GM12878 (cell line): ENCODE data around the gene PRRG4. TPM values are rescaled to one million over a fixed set of nuclear protein-coding genes. Genes with fewer than 3 reads are reported as not detected.

Experiments used
- ATAC-seq: fragments of 200-7000 bp; cut with Tn5 transposase; 3 replicates; pipeline ENCODE4 v1.9.1; 2020; ENCODE audit warnings: mild to moderate bottlenecking, moderate library complexity
- BruUV-seq: library from RNA; stranded (reverse); fragments of 400-500 nt; replicated peaks from 2 replicates; lab custom pipeline; 2021; lab: Mats Ljungman, UMichigan
- CTCF ChIA-PET: fragments of 300-600 bp; sonication (Branson Sonifier 250); formaldehyde crosslinking; extraction: SDS; loops from one replicate; lab custom pipeline; 2021; ENCODE audit warnings: inconsistent platforms; lab: Yijun Ruan, JAX
- POLR2A ChIA-PET: fragments of 350-600 bp; formaldehyde crosslinking; extraction: SDS; loops from one replicate; lab custom pipeline; 2021; ENCODE audit warnings: inconsistent platforms; lab: Charles Lee
- RAD21 ChIA-PET: fragments of 300-600 bp; sonication (Branson Sonifier 250); formaldehyde crosslinking; loops from one replicate; lab custom pipeline; 2023; ENCODE audit warnings: antibody characterized with exemption; ENCODE audit not compliant: unreplicated experiment; lab: Charles Lee
- SMC1A ChIA-PET: fragments of 300-600 bp; sonication (Branson Sonifier 250); formaldehyde crosslinking; loops from one replicate; lab custom pipeline; 2023; ENCODE audit not compliant: unreplicated experiment, uncharacterized antibody; lab: Charles Lee
- DNase-seq: peaks from one replicate; pipeline ENCODE4 v3.0.0-alpha.2; 2011; ENCODE audit warnings: low read depth, low spot score
- FAIRE-seq: peaks from 3 replicates; lab custom pipeline; 2011; peaks lifted over from hg19 to GRCh38; lab: Jason Lieb, UNC
- H2AFZ ChIP-seq: 2 replicates; pipeline ENCODE4 v1.6.0; 2011; ENCODE audit warnings: low read depth, low read length, control low read depth; ENCODE audit not compliant: control insufficient read depth
- H3K27ac ChIP-seq: 2 replicates; pipeline ENCODE4 v1.5.1; 2011; ENCODE audit warnings: control low read depth; ENCODE audit not compliant: control insufficient read depth, insufficient read depth
- H3K27me3 ChIP-seq, 2 experiments: replicated peaks in 1 of 2; 2 replicates each; pipeline versions ENCODE4 v1.6.0 to v1.6.1; 2011; ENCODE audit warnings: low read length in 1 of 2; ENCODE audit not compliant: control insufficient read depth in 2 of 2, insufficient read depth in 2 of 2
- H3K36me3 ChIP-seq, 2 experiments: 2 replicates each; pipeline ENCODE4 v1.5.1; 2011; ENCODE audit warnings: low read length in 1 of 2; ENCODE audit not compliant: control insufficient read depth in 2 of 2, insufficient read depth in 2 of 2
- H3K4me1 ChIP-seq: 2 replicates; pipeline ENCODE4 v1.6.1; 2011; ENCODE audit warnings: mild to moderate bottlenecking, low read length, moderate library complexity, mixed read lengths; ENCODE audit not compliant: control insufficient read depth, insufficient read depth
- H3K4me2 ChIP-seq: 2 replicates; pipeline ENCODE4 v1.6.0; 2011; ENCODE audit warnings: control low read depth; ENCODE audit not compliant: control insufficient read depth, insufficient read depth
- H3K4me3 ChIP-seq: fragments of 200-600 bp; sonication (generic); 2 replicates; pipeline ENCODE4 v1.5.1; 2016
- H3K79me2 ChIP-seq: 2 replicates; pipeline ENCODE4 v1.6.0; 2011; ENCODE audit warnings: low read length; ENCODE audit not compliant: control insufficient read depth, insufficient read depth
- H3K9ac ChIP-seq: 2 replicates; pipeline ENCODE4 v1.8.0; 2011; ENCODE audit warnings: low read length, control low read depth, mixed read lengths; ENCODE audit not compliant: control insufficient read depth, insufficient read depth
- H3K9me3 ChIP-seq: replicated peaks from 3 replicates; pipeline ENCODE4 v1.5.1; 2011; ENCODE audit warnings: mild to moderate bottlenecking, low read length; ENCODE audit not compliant: control insufficient read depth, insufficient read depth
- H4K20me1 ChIP-seq: 2 replicates; pipeline ENCODE4 v1.6.0; 2011; ENCODE audit not compliant: control insufficient read depth, insufficient read depth
- NR2F1 ChIP-seq: fragments of 450-650 bp; conservative IDR thresholded peaks from 2 replicates; pipeline ENCODE4 v1.6.1; 2017; ENCODE audit warnings: mild to moderate bottlenecking
- POLR2AphosphoS2 ChIP-seq: IDR thresholded peaks from 2 replicates; pipeline ENCODE4 v1.6.1; 2011; ENCODE audit warnings: low read depth, mild to moderate bottlenecking, low read length, improper control_type of control experiment, moderate library complexity
- SRF ChIP-seq, 2 experiments: IDR thresholded peaks; 2 replicates each; pipeline ENCODE4 v1.6.1; 2011; ENCODE audit warnings: low read depth in 2 of 2, low read length in 2 of 2, mild to moderate bottlenecking in 1 of 2, moderate library complexity in 1 of 2
- WGBS: methylation state at CpG from one replicate; pipeline ENCODE4 v1.1.6; 2016; ENCODE audit warnings: low lambda C conversion rate; ENCODE audit not compliant: insufficient replicate concordance, insufficient coverage; ENCODE audit errors: missing lambda C conversion rate; 5-methylcytosine and 5-hydroxymethylcytosine counted together
- in situ Hi-C: fragments of 300-500 bp; cut with MboI; formaldehyde crosslinking; loops from 9 replicates; pipeline ENCODE4 v1.14.3; 2018; ENCODE audit warnings: mixed read lengths
- intact Hi-C: fragments of 100-400 bp; cut with micrococcal nuclease; formaldehyde crosslinking; loops from one replicate; pipeline ENCODE4 v1.14.2; 2022; ENCODE audit not compliant: unreplicated experiment
- polyA plus RNA-seq, 11 experiments: library from polyadenylated mRNA; depleted of rRNA in 4 of 11; unstranded in 6 of 11; stranded (reverse) in 5 of 11; fragments of >200 nt; fragmentation: Nextera tagmentation in 4 of 11; fragmentation: Illumina TruSeq in 1 of 11; extraction: Ambion mirVana in 4 of 11; extraction: Trizol in 1 of 11; gene quantifications; 1 replicate in 1 of 11; 2 replicates in 10 of 11; pipeline versions ENCODE4 v1.2.1 to v1.2.3, GENCODE V29; 2011 to 2016; ENCODE audit warnings: inconsistent platforms in 2 of 11, missing spikeins in 2 of 11, low read depth in 1 of 11
- total RNA-seq, 4 experiments: library from RNA; depleted of rRNA in 3 of 4; stranded (reverse); fragments of >200 nt in 3 of 4; fragmentation: Illumina TruSeq in 1 of 4; extraction: Trizol in 1 of 4; gene quantifications; 2 replicates each; pipeline versions ENCODE4 v1.2.1 to v1.2.3, GENCODE V29; 2013 to 2021
- TF ChIP-seq, protein P1 (sequence below): fragments of 450-650 bp; conservative IDR thresholded peaks from 2 replicates; pipeline ENCODE4 v1.6.1; 2017; ENCODE audit warnings: mild to moderate bottlenecking, moderate library complexity

Gene PRRG4
- total and polyA plus RNA-seq, 10 of the 15 experiments (the other 5 are each of a cell fraction or from before 2014, with no cell fraction given): 0.55 to 4.9 (median 1.9) TPM

DNA sequence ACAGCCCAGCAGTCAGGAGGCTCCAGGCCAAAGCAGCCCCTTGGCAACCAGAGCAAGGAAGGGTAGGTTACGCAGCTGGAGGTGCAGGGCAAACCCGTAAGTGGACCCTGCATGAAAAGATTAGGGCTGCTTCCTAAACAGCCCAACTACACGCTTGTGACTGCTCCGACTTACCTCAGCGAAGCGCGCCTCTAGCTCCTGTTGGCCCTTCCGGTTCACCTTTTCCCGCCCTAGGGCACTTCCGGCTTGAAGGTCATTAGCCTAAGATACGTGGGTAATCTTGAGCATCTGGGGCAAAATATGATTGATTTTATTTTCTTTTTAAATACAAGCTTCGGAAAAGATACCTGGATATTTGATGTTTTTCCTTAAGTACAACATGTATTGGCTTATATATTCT is 35.3 kb upstream of the PRRG4 start, which contains the start of gene CCDC73 (continued):
- TF ChIP-seq, protein P1, sequence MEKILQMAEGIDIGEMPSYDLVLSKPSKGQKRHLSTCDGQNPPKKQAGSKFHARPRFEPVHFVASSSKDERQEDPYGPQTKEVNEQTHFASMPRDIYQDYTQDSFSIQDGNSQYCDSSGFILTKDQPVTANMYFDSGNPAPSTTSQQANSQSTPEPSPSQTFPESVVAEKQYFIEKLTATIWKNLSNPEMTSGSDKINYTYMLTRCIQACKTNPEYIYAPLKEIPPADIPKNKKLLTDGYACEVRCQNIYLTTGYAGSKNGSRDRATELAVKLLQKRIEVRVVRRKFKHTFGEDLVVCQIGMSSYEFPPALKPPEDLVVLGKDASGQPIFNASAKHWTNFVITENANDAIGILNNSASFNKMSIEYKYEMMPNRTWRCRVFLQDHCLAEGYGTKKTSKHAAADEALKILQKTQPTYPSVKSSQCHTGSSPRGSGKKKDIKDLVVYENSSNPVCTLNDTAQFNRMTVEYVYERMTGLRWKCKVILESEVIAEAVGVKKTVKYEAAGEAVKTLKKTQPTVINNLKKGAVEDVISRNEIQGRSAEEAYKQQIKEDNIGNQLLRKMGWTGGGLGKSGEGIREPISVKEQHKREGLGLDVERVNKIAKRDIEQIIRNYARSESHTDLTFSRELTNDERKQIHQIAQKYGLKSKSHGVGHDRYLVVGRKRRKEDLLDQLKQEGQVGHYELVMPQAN: no peak

DNA sequence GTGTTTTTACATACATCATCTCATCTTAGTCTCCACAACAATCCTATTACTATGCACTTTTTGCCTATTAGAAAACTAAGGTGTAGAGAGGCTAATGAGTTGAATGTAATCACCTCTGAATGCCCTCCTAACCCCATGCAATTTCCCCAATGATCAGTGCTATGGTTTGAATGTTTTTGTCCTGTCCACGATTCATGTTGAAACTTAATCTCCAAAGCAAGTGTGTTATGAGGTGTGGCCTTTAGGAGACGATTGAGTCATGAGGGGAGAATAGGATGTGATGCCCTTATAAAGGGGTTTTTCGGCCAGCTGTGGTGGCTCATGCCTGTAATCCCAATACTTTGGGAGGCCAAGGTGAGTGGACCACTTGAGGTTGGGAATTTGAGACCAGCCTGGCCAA is 33.3 kb upstream of the PRRG4 start:
- ChIA-PET POLR2A (interaction anchor here (0.7 kb wide), 1 partner anchor 27 kb away, joined by 5 read pairs; no protein-coding TSS in a partner anchor), SMC1A (interaction anchor here (0.6 to 2.4 kb wide), 4 partner anchors 9 to 385 kb away, joined by 3 to 8 read pairs (median 4); no protein-coding TSS in a partner anchor), RAD21 (no interaction called here), CTCF (interaction anchor here (1.2 to 6.6 kb wide), 3 partner anchors 13 to 82 kb away, joined by 3 to 82 read pairs (median 62); no protein-coding TSS in a partner anchor)
- H3K9me3 ChIP-seq: no peaks in the 10 kb centered on the region
- FAIRE-seq (no peak), ATAC-seq (peak; percentile 56), DNase-seq (no peak)
- 0 out of 4 replicates have a peak, but pooled peaks of 1 of the 2 experiments have one; percentile 15 for TF ChIP-seq SRF (IDR thresholded peaks at IDR 0.05; ENCODE audit: low read depth in 2 of 2, low read length in 2 of 2)
- TF ChIP-seq NR2F1: 0 out of 2 replicates have a peak, but pooled peaks have one; percentile 32
- TF ChIP-seq POLR2AphosphoS2: no peak
- intact Hi-C loops (no loop called here), in situ Hi-C loops (no loop called here)
- no peak overlapping the region for H2AFZ ChIP-seq
- BruUV-seq: no TSS peak
- 45% methylated on average over 3 of the region's 3 CpGs for WGBS
- H3K27me3 ChIP-seq: no peaks in the 10 kb centered on the region
- H3K4me2 ChIP-seq: no peak overlapping the region
- H3K4me3 ChIP-seq: no peak overlapping the region
- no peak overlapping the region for H3K9ac ChIP-seq
- H3K27ac ChIP-seq: no peak overlapping the region
- H3K4me1 ChIP-seq: no peaks in the 10 kb centered on the region
- no peaks in the 10 kb centered on the region for H3K79me2 ChIP-seq
- no peaks in the 10 kb centered on the region for H3K36me3 ChIP-seq
- H4K20me1 ChIP-seq: no peaks in the 10 kb centered on the region
